Body of pancreas (tissue), 4 donors: ENCODE measurements around the gene IL13.

Source experiments
- POLR2A ChIP-seq, 3 donors: fragments of 450-650 bp; IDR thresholded peaks; one replicate each; pipeline ENCODE4 v1.6.1; 2016; ENCODE audit warnings: antibody characterized with exemption in 3 of 3, mild to moderate bottlenecking in 2 of 3
- TF ChIP-seq, protein P1 (sequence below), 7 experiments: fragments of 450-650 bp in 4 of 7; fragments of 200-600 bp in 3 of 7; sonication (generic) in 3 of 7; IDR thresholded peaks; one replicate each; pipeline ENCODE4 v1.5.1; 2016 to 2019; ENCODE audit warnings: antibody characterized with exemption in 7 of 7

DNA sequence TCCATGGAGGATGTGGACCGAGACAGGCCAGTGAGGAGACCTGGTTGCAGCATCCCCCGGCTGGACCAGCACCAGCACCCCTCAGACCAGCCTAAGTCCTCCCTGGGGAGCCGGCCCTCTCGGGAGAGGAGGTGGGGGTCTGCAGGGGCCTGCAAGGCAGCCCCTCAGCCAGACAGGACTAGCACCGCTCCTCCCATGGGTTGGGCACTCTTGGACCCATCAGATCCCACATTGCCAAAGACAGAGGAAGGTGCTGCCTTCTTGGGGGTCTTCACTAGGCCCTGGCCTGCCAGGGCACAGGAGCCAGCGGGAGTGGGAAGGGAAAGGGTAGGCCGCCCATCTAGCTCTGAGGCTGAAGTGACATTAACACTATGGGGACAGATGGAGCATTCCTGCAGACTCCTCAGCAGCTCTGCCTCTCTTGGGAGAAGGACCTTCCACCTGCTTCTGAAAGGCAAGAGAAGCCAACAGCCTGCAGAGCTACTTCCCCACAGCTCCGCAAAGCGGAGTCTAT lies 6.8 kb downstream of the IL13 start:
- TF ChIP-seq POLR2A (IDR thresholded peaks at IDR 0.05), result no peak
- TF ChIP-seq, protein P1, sequence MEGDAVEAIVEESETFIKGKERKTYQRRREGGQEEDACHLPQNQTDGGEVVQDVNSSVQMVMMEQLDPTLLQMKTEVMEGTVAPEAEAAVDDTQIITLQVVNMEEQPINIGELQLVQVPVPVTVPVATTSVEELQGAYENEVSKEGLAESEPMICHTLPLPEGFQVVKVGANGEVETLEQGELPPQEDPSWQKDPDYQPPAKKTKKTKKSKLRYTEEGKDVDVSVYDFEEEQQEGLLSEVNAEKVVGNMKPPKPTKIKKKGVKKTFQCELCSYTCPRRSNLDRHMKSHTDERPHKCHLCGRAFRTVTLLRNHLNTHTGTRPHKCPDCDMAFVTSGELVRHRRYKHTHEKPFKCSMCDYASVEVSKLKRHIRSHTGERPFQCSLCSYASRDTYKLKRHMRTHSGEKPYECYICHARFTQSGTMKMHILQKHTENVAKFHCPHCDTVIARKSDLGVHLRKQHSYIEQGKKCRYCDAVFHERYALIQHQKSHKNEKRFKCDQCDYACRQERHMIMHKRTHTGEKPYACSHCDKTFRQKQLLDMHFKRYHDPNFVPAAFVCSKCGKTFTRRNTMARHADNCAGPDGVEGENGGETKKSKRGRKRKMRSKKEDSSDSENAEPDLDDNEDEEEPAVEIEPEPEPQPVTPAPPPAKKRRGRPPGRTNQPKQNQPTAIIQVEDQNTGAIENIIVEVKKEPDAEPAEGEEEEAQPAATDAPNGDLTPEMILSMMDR (IDR thresholded peaks at IDR 0.05), result no peak
